Type B pancreatic cell (in vitro differentiated cells): Measurements from ENCODE around the gene GFOD1. TPM values are rescaled to one million over a fixed set of nuclear protein-coding genes. Genes with fewer than 3 reads are reported as not detected.
"Not testable (repeated sequence)": the region's sequence is repeated elsewhere in the genome, so short reads cannot be mapped to it uniquely, and the experiment has no call there.

Source experiments
- DNase-seq: peaks from one replicate; pipeline ENCODE4 v3.0.0; 2021; ENCODE audit warnings: mixed read lengths; ENCODE audit not compliant: unreplicated experiment; ENCODE audit errors: extremely low spot score
- H3K27ac Mint-ChIP-seq: 2 replicates; pipeline ENCODE4 v1.8.0; 2021; ENCODE audit warnings: mild to moderate bottlenecking, mixed read lengths
- H3K27me3 Mint-ChIP-seq: 2 replicates; pipeline ENCODE4 v1.8.0; 2021; ENCODE audit warnings: mixed read lengths
- H3K36me3 Mint-ChIP-seq: 2 replicates; pipeline ENCODE4 v1.8.0; 2021; ENCODE audit warnings: mixed read lengths
- H3K4me1 Mint-ChIP-seq: one replicate; pipeline ENCODE4 v1.8.0; 2021; ENCODE audit warnings: mixed read lengths; ENCODE audit not compliant: unreplicated experiment
- H3K4me3 Mint-ChIP-seq: 2 replicates; pipeline ENCODE4 v1.8.0; 2021; ENCODE audit warnings: mild to moderate bottlenecking, mixed read lengths
- H3K9me3 Mint-ChIP-seq: 2 replicates; pipeline ENCODE4 v1.8.0; 2021; ENCODE audit warnings: mixed read lengths
- total RNA-seq: library from RNA; stranded (reverse); gene quantifications from 2 replicates; pipeline ENCODE4 v1.2.1, GENCODE V29; 2021; ENCODE audit warnings: low replicate concordance
- TF ChIP-seq, protein P1 (sequence below): fragments of 200-600 bp; sonication (generic); conservative IDR thresholded peaks from 2 replicates; pipeline ENCODE4 v1.5.0; 2021; ENCODE audit warnings: antibody characterized with exemption, mild to moderate bottlenecking

The GFOD1 gene
- total RNA-seq, 1 donor from 2014 or later: 4.8 TPM

DNA sequence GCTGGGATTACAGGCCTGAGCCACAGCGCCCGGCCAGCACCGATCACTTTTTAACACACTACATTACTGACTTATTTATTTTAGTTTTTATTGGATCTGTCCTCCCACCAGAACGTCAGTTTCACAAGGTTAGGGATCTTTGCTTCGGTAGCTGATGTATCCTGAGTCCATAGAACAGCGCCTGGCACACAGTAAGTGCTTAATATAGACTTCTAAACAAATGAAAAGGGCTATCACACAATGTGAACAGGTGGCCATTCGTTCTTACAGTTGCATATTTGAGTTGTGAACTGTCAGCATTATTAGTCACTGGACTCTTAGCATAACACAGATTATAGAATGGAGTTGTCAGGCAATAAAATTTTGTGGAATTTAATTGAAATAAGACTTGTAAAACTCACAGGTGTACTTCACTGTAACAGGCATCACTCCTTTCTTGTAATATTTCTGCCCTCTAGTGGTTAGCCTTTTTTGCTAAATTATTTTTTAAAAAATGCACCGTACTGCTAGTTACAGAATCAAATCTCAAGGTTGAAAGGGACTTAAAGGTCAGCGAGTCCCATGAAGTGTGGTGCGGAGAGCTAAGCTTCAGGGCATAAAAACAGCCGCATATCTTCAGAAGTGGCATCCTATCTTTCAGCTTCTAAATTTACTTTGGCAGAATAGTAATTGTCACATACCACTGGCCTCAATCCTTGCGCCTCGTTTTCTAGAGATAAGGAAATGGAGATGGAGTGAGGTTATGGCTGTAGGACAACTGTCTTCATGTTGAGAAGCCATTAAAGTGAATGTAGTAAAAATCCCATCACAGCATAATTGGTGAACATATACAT, 155.7 kb downstream of the GFOD1 start:
- Mint-ChIP-seq H3K36me3 (no peaks in the 10 kb centered on the region), H3K4me3 (peak overlapping the region; percentile 44), H3K27me3 (no peaks in the 10 kb centered on the region), H3K27ac (peak overlapping the region; percentile 37), H3K4me1 (peaks cover 24% of the 10 kb centered on the region), H3K9me3 (no peaks in the 10 kb centered on the region)
- no peak for DNase-seq
- TF ChIP-seq, protein P1, sequence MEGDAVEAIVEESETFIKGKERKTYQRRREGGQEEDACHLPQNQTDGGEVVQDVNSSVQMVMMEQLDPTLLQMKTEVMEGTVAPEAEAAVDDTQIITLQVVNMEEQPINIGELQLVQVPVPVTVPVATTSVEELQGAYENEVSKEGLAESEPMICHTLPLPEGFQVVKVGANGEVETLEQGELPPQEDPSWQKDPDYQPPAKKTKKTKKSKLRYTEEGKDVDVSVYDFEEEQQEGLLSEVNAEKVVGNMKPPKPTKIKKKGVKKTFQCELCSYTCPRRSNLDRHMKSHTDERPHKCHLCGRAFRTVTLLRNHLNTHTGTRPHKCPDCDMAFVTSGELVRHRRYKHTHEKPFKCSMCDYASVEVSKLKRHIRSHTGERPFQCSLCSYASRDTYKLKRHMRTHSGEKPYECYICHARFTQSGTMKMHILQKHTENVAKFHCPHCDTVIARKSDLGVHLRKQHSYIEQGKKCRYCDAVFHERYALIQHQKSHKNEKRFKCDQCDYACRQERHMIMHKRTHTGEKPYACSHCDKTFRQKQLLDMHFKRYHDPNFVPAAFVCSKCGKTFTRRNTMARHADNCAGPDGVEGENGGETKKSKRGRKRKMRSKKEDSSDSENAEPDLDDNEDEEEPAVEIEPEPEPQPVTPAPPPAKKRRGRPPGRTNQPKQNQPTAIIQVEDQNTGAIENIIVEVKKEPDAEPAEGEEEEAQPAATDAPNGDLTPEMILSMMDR: peak; percentile 74

DNA sequence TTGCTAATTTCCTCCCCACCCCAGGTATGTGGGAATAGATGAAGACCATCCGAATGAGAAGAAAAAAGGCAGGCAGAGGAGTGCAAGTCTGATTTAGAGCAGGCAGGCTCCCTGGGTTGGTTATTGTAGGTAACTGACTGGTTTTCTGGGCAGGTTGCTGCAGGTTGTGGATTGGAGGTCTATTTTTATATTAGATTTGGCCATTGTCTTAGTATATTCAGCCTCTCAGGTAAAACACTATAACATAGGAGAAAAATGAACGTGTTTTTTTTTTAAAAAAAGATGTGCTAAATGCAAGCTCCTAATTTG, 158.6 kb downstream of the GFOD1 start:
- peak overlapping the region; percentile 96 for H3K4me3 Mint-ChIP-seq
- H3K27me3 Mint-ChIP-seq: no peaks in the 10 kb centered on the region
- no peaks in the 10 kb centered on the region for H3K9me3 Mint-ChIP-seq
- DNase-seq: no peak
- TF ChIP-seq, protein P1: no peak
- peaks cover 23% of the 10 kb centered on the region for H3K4me1 Mint-ChIP-seq
- peaks cover 10% of the 10 kb centered on the region for H3K36me3 Mint-ChIP-seq
- peak overlapping the region; percentile 93 for H3K27ac Mint-ChIP-seq

DNA sequence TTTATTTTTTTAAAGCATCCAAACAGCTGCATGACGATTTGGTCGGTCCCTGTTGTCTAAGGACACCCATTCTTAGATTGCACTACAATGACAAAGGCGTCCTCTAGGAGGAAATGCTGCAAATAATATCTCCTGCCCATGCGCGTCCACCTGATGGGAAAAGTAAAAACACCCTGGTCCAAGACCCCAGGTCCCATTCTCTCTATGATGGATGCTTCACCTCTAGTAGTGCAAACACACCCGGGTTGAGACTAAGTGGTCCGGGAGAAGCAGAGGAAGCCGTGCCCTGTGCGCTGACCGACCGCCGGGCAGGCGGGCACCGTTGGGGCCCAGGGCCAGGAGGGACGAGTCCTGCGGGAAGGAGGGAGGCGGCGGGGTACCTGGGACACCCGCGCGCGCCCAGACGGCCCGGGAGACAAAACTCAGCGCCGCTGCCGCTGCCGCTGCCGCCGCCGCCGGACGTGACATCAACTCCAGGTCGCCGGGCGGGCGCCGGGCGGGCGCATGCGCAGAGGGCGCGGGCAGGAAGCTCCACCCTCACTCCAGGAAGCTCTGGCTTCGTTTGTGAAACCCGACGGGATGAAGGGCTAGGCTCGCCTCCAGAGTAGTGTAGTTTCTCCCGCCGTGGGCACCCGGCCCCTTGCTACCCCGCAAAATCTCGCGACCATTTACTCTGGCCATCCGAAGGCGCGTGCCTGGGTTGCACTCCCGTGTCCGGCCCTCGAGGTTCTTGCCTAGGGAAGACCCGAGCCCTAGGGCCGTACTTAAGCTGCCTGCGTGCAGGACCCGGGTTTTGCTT, 159.1 kb downstream of the GFOD1 start, which contains the start of gene TBC1D7:
TSS of gene TBC1D7 (minus strand) at position 462 of the 799 bp plus-strand sequence. CDS start 1,639 bp downstream, outside the sequence.
- Mint-ChIP-seq H3K9me3 (no peaks in the 10 kb centered on the region), H3K4me1 (peaks cover 23% of the 10 kb centered on the region), H3K27ac (peak within 1 kb of the TSS; percentile 93), H3K27me3 (no peaks in the 10 kb centered on the region), H3K4me3 (peak within 1 kb of the TSS; percentile 96), H3K36me3 (peaks cover 15% of the 10 kb centered on the region)
- TF ChIP-seq, protein P1: peak; percentile 58
- DNase-seq: peak; percentile 97

DNA sequence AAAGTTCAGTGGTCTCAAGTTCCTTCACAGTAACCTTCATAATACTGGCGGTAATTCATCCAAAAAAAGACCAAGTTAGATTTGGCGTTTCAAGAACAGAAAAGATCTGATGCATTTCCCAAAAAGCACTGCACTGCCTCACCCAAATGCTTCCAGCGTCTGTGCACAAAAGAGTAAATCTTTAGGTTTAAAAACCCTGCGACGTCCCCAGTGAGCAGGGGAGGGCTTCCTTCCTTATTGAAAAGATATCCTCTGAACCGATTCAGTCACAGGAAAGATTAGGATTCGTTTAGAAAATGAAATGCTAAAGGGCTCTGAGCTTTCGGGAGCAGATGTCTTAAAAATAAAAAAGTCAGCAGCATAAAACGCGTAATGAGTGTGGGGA, 159.7 kb downstream of the GFOD1 start:
- Mint-ChIP-seq H3K27me3 (no peaks in the 10 kb centered on the region), H3K4me3 (peak overlapping the region; percentile 96), H3K36me3 (peaks cover 16% of the 10 kb centered on the region), H3K27ac (peak overlapping the region; percentile 93), H3K4me1 (peaks cover 23% of the 10 kb centered on the region), H3K9me3 (no peaks in the 10 kb centered on the region)
- no peak for DNase-seq
- TF ChIP-seq, protein P1: no peak

DNA sequence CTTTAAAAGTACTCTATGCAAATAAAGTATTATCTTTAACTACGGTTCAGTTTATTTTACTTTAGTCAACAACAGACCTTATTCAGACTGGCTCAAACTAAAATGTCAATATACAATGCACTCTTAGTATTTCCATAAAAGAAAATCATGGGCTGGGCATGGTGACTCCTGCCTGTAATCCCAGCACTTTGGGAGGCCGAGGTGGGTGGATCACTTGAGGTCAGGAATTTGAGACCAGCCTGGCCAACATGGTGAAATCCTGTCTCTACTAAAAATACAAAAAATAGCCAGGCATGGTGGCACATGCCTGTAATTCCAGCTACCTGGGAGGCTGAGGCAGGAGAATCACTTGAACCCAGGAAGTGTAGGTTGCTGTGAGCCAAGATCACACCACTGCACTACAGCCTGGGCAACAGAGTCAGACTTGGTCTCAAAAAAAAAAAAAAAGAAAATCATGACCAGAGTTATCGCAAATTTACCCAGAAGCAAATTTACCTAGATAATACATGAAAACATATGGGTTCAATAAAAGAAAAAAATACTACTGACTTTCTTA, 161.3 kb downstream of the GFOD1 start:
- not testable (repeated sequence) for H3K9me3 Mint-ChIP-seq, H3K27me3 Mint-ChIP-seq, DNase-seq
- Mint-ChIP-seq H3K4me1 (peaks cover 16% of the 10 kb centered on the region), H3K4me3 (peak overlapping the region; percentile 96), H3K36me3 (peaks cover 26% of the 10 kb centered on the region), H3K27ac (peak overlapping the region; percentile 93)
